RPMI8226 (cell line): Measurements from ENCODE around the gene SPSB2.

ENCODE experiments used
- DNase-seq: peaks from one replicate; pipeline ENCODE4 v3.0.0-alpha.2; 2015

SPSB2 gene

DNA sequence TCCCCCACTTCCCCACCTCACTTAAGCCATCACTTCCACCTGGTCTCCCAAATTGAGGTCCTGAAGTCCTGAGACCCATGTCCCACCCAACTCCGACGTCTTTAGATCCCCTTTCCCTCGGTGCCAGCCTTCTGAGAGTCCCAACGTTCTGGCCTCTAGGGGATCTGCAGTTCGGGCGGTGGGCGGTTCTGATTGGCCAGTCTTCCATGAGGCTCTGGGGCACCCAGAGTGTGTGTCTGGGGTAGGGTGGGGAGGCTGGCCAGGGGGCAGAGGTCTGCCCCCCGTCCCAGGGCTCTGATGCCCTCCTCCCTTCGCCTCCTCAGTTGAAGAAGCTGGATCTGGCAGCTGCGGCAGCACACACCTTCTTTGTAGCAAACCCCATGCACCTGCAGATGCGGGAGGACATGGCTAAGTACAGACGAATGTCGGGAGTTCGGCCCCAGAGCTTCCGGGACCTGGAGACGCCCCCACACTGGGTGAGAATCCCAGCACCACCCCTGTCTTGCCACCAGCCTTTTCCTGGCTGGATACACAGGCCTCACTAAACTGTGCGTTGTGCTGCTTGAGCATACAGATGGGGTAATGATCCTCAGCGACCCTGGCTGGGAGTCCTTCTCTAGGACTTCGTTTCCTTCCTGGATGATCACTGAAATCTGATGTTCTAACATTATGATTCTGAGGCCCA, 43.4 kb downstream of the SPSB2 start:
- no peak for DNase-seq

DNA sequence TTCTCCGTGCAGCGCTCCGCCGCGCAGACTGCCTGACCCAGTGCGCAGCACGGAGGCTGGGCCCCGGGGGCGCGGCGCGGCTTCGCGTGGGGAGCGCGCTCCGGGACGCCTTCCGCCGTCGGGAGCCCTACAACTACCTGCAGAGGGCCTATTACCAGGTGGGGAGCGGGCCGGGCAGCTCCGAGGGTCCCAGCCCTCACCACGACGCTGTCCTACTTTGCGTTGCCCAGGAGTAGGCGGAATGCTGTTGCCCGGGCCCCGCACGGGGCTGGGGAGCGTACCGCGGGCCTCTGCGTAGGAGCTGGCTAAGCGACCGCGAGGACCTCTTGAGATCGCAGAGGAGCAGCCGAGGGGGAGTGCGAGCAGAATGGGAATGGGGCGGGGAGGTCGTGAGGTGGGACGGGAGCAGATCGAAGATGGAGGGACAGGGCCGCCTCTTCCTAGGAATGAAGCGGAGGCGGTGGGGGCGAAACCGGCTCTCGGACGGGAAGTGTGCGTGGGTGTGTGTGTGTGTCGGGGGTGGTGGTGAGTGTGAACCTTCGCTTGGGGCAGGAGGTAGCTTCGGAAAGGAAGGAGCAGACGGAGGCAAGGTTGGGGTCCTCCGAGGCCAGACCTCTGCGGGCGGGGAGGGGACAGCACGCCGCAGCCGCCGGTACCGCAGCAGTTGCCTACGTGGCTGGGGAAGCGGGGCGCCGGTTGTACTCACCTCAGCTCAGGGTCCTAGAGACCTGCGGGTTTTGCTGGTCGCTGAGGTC, 44.1 kb downstream of the SPSB2 start:
- no peak for DNase-seq

DNA sequence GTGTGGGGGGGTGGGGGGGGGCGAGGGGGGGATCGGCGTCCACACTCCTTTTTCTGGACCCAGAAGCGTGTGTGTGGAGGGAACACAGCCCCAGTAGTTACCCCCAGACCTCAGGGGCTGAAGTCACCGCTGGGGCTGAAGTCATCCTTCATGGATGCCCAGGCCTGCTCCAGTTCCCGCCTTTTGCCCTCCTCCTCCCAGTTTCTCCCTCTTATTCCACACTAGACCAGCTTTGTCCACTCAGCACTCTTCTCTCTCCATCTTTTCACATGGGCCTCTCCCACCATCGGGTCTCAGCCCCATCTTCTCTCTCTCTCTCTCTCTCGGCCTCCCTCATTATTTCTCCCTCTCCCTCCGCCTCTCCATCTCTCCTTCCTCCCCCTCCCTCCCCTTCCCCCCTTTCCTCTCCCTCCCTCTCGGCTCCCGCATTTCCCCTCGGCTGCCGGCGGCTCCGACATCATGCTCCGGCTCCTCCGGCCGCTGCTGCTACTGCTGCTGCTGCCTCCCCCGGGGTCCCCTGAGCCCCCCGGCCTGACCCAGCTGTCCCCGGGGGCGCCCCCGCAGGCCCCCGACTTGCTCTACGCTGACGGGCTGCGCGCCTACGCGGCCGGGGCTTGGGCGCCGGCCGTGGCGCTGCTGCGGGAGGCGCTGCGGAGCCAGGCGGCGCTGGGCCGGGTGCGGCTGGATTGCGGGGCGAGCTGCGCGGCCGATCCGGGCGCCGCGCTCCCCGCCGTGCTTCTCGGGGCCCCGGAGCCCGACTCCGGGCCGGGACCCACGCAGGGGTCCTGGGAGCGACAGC, 44.9 kb downstream of the SPSB2 start, which contains the start of gene P3H3:
P3H3 (plus strand) TSS at position 426 of the 799 bp plus-strand sequence; CDS start at position 460, 34 bp downstream.
- DNase-seq: peak; percentile 39

DNA sequence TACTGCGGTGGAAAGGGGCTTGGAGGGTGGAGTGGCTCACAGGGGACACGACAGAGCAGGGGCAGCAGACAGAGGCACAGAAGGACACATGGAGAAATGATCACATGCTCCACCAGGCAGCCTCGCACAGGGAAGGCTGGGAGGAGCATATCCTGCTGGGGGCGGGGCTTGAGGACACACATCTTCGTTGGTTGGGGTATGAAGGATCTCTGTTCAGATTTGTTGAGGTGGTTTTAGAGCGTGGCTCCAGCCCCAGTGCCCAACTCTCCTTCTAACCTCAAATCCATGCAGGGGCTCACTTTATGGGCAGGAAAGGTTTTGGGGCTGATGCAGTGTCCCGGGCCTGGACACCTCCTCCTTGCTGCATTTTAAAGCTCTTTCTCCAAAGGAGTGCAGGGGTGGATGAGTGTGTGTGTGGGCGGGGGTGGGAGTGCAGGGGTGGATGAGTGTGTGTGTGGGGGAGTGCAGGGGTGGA, 45.6 kb downstream of the SPSB2 start:
- peak; percentile 56 for DNase-seq

DNA sequence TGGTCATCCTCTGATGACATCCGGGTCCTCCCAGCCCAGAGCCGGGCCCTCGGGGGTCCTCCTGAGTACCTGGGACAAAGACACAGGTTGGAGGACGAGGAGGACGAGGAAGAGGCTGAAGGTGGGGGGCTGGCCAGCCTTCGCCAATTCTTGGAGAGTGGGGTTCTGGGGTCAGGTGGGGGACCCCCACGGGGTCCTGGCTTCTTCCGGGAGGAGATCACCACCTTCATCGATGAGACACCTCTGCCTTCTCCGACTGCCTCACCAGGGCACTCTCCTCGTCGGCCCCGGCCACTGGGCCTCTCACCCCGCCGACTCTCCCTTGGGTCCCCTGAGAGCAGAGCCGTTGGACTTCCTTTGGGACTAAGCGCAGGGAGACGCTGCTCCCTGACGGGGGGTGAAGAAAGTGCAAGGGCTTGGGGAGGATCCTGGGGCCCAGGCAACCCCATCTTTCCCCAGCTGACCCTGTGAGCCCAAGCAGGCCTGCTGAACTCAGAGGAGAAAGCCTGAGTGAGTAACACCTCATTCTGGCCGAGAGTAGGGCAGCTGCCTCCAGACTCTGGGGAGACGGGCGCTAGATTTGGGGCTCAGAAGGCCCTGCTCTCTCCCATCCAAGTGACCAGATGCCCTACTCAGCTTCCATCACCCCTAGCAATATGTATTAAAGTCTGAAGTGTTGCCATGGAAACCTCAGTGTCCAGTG, 46.2 kb downstream of the SPSB2 start:
- no peak for DNase-seq

DNA sequence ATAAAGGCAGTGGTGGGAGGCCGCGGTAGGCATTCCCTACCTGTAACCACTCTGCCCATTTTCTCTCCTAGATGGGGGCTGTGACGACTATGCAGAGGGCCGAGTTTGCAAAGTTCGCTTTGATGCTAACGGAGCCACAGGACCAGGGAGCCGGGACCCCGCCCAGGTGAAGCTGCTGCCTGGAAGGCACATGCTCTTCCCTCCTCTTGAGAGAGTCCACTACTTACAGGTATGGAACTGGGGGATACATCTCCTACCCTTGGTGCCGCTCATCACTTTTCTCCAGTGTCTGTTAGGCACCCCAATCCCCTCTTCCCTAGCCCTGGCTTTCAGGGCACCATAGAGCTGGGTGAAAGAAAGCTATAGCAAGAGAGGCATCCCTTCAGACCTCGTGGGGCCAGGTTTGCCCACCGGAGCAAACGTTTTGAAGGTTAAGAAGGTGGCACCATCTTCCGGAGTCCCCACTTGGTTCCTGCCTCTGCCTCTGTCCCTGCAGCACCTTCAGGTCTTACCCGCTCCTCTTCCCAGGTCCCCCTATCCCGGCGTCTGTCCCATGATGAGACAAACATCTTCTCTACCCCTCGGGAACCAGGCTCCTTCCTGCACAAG, 46.9 kb downstream of the SPSB2 start:
- no peak for DNase-seq

DNA sequence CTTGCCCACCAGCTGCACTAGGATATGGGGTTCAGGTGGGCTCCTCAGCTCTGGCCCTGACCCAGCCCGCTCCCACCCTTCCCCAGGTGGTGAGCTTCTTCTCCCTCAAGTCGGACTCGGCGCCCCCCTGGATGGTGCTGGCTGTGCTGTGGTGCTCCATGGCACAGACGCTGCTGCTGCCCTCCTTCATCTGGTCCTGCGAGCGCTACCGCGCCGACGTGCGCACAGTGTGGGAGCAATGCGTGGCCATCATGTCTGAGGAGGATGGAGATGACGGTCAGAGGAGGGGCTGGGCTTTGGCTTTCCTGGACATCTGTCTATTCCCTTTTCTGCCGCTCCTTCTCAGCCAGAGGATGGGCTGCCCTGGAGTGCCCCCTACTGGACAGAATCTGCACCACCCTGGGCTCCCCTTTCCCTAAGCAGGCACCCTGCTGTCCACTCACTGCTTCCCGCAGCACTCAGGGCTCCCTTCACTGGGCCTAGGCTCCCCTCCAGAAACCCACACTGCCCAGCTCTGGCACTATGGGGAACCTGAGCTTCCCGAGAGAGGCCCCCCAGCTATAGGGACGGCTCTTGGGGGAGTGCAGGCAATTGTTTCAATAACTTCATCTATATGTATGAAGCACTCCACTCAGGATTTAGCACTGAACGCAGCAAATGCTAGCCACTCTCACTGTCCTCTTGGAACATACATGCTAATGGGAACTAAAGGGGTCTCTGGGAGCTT, 47.5 kb downstream of the SPSB2 start:
- DNase-seq: peak; percentile 80

DNA sequence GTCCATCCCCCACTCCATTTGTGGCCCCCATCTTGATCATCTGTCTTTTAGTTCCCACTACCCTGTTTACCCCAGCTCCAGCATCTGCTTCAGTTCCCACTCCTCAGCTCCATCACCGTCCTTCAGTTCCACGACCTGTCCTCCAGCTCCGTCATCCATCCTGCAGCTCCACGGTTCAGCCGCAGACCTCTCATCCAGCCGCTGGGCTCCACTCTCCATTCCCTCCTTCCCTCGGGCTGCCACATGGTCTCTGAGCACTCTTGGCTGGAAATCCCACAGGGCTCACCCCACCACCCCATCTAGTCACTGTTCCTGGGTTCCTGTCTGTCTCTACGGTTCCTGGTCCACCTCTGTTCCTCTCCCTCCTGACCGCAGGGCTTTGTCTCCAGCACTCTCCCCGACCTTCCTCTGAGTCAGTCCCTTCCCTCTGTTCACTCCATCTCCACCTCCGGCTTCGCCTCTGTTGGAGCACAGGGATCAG, 48.2 kb downstream of the SPSB2 start:
- DNase-seq: no peak

DNA sequence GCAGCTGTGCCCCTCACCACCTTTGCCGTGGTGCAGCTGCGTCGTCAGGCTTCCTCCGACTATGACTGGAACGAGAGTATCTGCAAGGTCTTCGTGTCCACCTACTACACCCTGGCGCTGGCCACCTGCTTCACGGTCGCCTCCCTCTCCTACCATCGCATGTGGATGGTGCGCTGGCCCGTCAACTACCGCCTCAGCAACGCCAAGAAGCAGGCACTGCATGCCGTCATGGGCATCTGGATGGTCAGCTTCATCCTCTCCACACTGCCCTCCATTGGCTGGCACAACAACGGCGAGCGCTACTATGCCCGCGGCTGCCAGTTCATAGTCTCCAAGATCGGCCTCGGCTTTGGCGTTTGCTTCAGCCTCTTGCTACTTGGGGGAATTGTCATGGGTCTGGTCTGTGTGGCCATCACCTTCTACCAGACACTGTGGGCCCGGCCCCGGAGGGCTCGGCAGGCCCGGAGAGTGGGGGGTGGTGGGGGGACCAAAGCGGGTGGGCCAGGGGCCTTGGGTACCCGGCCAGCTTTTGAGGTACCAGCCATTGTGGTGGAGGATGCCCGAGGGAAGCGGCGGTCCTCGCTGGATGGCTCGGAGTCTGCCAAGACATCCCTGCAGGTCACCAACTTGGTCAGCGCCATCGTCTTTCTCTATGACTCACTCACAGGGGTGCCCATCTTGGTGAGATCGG, 48.9 kb downstream of the SPSB2 start:
- peak; percentile 50 for DNase-seq

DNA sequence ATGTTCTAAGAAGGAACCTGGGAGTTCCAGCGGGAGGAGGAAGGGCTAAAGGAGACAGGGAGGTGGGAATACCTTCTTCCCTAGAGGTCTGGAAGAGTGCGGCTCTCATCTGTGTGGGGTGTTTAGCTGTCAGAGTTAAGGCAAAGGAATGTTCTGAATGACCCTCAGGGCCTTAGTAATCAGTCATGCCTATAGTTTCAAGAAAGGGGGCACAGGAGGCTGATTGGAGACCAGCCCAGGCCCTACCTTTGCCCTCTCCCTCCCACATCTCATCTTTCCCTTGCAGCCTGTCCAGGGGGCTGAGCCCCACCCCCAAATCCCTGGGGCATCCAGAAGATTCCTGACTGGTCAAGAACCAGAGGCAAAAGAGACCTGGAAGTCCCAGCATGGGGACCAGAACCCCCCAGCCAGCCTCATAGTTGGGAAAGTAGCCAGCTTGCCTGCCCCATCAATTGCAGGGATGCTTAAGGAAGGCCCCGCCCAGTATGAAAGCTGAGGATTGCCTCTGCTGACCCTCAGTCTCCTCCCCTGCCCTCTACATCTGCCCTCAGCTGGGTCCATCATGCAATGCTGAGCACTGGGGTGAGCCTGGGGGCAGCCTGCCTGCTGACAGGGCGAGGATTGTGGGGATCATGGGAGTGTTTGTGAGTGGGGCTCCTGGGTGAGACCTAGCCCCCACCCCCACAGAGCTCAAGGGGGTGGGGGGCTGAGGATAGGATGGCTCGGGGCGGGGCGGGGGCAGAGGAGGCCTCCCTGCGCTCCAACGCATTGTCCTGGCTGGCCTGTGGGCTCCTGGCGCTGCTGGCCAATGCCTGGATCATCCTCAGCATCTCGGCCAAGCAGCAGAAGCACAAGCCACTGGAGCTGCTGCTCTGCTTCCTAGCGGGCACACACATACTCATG, 49.7 kb downstream of the SPSB2 start:
- DNase-seq: no peak

DNA sequence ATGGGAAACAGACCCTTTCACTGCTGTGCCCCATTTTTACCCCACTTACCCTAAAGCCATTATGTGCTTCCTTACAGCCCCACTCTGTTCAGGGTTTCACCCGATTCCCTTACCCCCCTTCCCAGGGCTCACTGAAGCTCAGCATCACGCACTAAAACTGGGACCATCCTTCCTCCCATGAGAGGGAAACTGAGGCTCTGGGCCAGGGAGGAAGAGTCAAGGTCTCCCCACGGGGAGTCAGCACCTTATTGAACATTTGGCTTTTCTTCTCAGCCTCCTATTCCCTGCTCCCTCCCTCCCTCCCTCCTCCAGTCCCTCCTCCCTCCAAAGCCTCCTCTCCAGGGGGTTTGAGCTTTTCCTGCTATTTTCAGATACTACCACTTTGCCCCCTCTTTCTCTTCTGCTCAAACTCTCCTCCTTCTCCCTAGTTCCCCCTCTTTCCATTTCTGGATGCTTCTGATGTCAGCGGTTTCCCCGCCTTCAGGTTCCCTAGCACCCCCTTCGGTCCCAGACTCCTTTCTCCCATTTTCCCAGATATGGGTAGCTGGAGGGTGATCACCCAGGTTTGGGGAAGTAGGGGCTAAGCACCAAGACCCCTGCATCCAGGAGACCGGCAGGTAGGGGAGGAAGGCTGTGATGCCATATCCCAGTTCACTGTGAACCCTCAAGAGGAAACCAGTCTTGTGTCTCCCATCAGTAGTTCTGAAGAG, 50.5 kb downstream of the SPSB2 start:
- DNase-seq: no peak

DNA sequence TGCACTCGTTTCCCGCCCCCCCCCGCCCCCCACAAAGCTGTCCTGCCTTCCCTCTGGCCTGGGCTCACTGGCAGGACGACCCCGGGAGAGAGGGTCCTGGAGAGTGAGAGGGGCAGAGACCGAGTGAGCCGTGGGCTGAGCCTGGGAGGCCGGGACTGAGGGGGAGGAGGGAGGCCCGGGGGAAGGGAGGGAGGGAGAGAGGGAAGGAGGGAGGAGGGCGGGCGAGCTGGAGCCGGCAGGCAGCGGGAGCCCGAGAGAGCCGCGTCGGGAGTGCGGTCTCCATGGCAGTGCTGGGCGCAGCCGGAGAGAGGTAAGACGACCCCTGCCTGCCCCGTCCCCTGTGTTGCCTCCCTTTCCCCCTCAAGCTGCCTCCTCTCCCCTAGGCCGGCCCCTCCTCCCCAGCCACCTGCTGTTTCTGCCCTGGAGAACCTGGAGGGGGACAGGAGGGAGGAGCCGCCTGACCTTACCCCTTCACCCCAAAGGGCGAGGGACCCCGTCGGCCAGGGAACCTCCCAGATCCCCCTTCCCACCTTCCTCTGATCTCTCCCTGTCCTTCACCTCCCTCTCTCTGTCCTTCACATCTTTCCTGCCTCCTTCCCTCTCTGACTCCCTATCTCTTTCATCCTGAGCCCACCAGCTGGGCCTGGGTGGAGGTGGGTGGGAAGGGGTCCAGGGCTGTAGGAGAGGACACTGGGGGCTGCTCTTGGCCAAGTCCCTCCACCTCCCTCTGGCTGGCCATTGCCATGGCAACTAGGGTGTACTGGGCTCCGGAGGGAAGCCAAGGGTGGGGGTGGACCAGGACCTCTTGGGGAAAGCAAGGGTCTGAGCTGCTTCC, 51.3 kb downstream of the SPSB2 start, which contains the start of gene GPR162:
GPR162 (plus strand) TSS at position 231 of the 835 bp plus-strand sequence. CDS start 2,078 bp downstream, outside the sequence.
- DNase-seq: peak; percentile 23
